ENCODE measurements around the gene AZIN2. TPM values are rescaled to one million over a fixed set of nuclear protein-coding genes. Genes with fewer than 3 reads are reported as not detected.

AZIN2 gene
- total and polyA plus RNA-seq, 2 of the 8 experiments (the other 6 are each of a cell fraction or from before 2014, with no cell fraction given), result 0.22 to 0.91 TPM

GRCh38 chr1:33165809-33166208 lies 84.9 kb downstream of the AZIN2 start:
- H3K79me2 ChIP-seq (ENCODE audit: control insufficient read depth in 1 of 2, insufficient read depth in 2 of 2, low read length in 2 of 2), result no peaks in the 10 kb centered on the region
- H2AK5ac ChIP-seq (ENCODE audit: low read depth, low read length), result no peak overlapping the region
- 85% methylated on average over 6 of the region's 6 CpGs; no CpG with 5 or more reads in 1 of the 2 experiments for WGBS, 2 experiments (ENCODE audit: extremely low coverage in 1 of 2, insufficient coverage in 1 of 2, insufficient read length in 1 of 2, insufficient replicate concordance in 2 of 2, low coverage in 1 of 2, low lambda C conversion rate in 2 of 2, missing lambda C conversion rate in 1 of 2)
- no peaks in the 10 kb centered on the region for H3K27me3 ChIP-seq (replicated peaks in 1 of 4; ENCODE audit: control insufficient read depth in 3 of 4, extremely low read depth in 1 of 4, insufficient read depth in 3 of 4, low read length in 3 of 4)
- H2BK120ac ChIP-seq (replicated peaks; ENCODE audit: low read depth, low read length), result no peak overlapping the region
- CTCF ChIA-PET (ENCODE audit: partially characterized antibody), result interaction anchor here (0.6 to 3.9 kb wide), 9 partner anchors 18 to 45 kb away, joined by 3 to 11 read pairs (median 3); no protein-coding TSS in a partner anchor
- H4K5ac ChIP-seq (ENCODE audit: insufficient read length, low read depth, low read length), result no peak overlapping the region
- H3K56ac ChIP-seq (replicated peaks; ENCODE audit: insufficient read length, low read depth, low read length), result no peak overlapping the region
- H2AFZ ChIP-seq (ENCODE audit: low read length), result no peak overlapping the region
- no peak overlapping the region for H3K9ac ChIP-seq (replicated peaks in 1 of 4; ENCODE audit: extremely low read depth in 1 of 4, low read depth in 3 of 4, low read length in 3 of 4)
- no peaks in the 10 kb centered on the region; the same call in 1 of the 2 replicates for H3K79me1 ChIP-seq (ENCODE audit: low read depth, low read length)
- H3K9me3 ChIP-seq (ENCODE audit: insufficient read depth in 2 of 2, low read depth in 1 of 2, low read length in 1 of 2), result no peaks in the 10 kb centered on the region
- H2BK15ac ChIP-seq (ENCODE audit: low read length), result 0 out of 2 replicates have a peak overlapping the region, but pooled peaks have one; percentile 49
- no peak overlapping the region for H3K4me3 ChIP-seq (ENCODE audit: extremely low read depth in 1 of 4, insufficient read depth in 2 of 4, low read depth in 3 of 4, low read length in 4 of 4)
- no peak overlapping the region for H3K4ac ChIP-seq (replicated peaks; ENCODE audit: insufficient read length, low read depth, low read length)
- H3K23me2 ChIP-seq (ENCODE audit: low read depth, low read length), result no peaks in the 10 kb centered on the region; the same call in 1 of the 2 replicates
- no peak overlapping the region for H3K23ac ChIP-seq (ENCODE audit: insufficient read length)
- peaks cover 0 to 30% (median 21%) of the 10 kb centered on the region in 4 experiments; a peak in 6 of 7 replicates for H3K4me1 ChIP-seq (replicated peaks in 1 of 4; ENCODE audit: control insufficient read depth in 3 of 4, insufficient read depth in 4 of 4, low read length in 3 of 4)
- no peak overlapping the region for H4K8ac ChIP-seq (ENCODE audit: extremely low read depth, insufficient read depth, low read length)
- H2BK12ac ChIP-seq (ENCODE audit: low read depth, low read length), result no peak overlapping the region; the same call in 1 of the 2 replicates
- DNase-seq (ENCODE audit: low read depth in 1 of 2, low spot score in 2 of 2) (no peak), FAIRE-seq (no peak)
- no peak overlapping the region for H2BK20ac ChIP-seq (ENCODE audit: low read length)
- no peak overlapping the region for H2BK5ac ChIP-seq (ENCODE audit: low read depth, low read length)
- no peak overlapping the region for H3K4me2 ChIP-seq (ENCODE audit: insufficient read depth in 1 of 2, low read depth in 2 of 2, low read length in 2 of 2)
- no peak overlapping the region for H3K27ac ChIP-seq (ENCODE audit: low read depth, low read length)
- H3K14ac ChIP-seq (ENCODE audit: insufficient read length), result no peak overlapping the region
- H4K20me1 ChIP-seq (replicated peaks in 1 of 2; ENCODE audit: control insufficient read depth in 1 of 2, insufficient read depth in 2 of 2, low read length in 2 of 2), result peaks cover 0 to 4% of the 10 kb centered on the region in 2 experiments
- no peaks in the 10 kb centered on the region for H3K36me3 ChIP-seq (ENCODE audit: control insufficient read depth in 2 of 4, insufficient read depth in 4 of 4, low read length in 3 of 4)
- POLR2A ChIA-PET (ENCODE audit: partially characterized antibody), result interaction anchor here (1.9 to 2.4 kb wide), 3 partner anchors 12 to 16 kb away, joined by 5 to 10 read pairs (median 9); partner anchors contain the start of gene TRIM62
- no peak overlapping the region for H4K91ac ChIP-seq (replicated peaks; ENCODE audit: insufficient read length, low read length)
- no peak overlapping the region for H3K18ac ChIP-seq (ENCODE audit: extremely low read depth, low read length)
- TF ChIP-seq RNF2 (IDR thresholded peaks at IDR 0.05; ENCODE audit: borderline replicate concordance, low read depth, low read length, missing control alignments, poor library complexity, severe bottlenecking) (no peak), SIX5 (IDR thresholded peaks at IDR 0.05; ENCODE audit: low read depth, low read length) (no peak), MAFK (IDR thresholded peaks at IDR 0.05; ENCODE audit: low read depth, low read length) (no peak), RBBP5 (IDR thresholded peaks at IDR 0.05; ENCODE audit: borderline replicate concordance, low read depth, low read length) (no peak), TBP (IDR thresholded peaks at IDR 0.05; ENCODE audit: low read depth, low read length) (no peak), YY1 (IDR thresholded peaks at IDR 0.05; ENCODE audit: low read depth, low read length) (no peak), CBX5 (IDR thresholded peaks at IDR 0.05; ENCODE audit: low read depth, low read length) (no peak), ATF2 (IDR thresholded peaks at IDR 0.05; ENCODE audit: low read length) (no peak), CTCF (IDR thresholded peaks at IDR 0.05; ENCODE audit: control extremely low read depth in 1 of 3, insufficient read depth in 1 of 3, low read depth in 1 of 3, low read length in 3 of 3) (no peak)

All from H1 (cell line).